HCT116 (cell line): Measurements from ENCODE around the gene AKT3. TPM values are rescaled to one million over a fixed set of nuclear protein-coding genes. Genes with fewer than 3 reads are reported as not detected.

Experiments
- ATAC-seq: fragments of 200-7000 bp; cut with Tn5 transposase; 2 replicates; pipeline ENCODE4 v1.9.1; 2020; ENCODE audit warnings: mild to moderate bottlenecking, moderate library complexity
- BruUV-seq: library from RNA; stranded (reverse); fragments of 400-500 nt; replicated peaks from 2 replicates; lab custom pipeline; 2021; lab: Mats Ljungman, UMichigan
- CTCF ChIA-PET: fragments of 300-600 bp; sonication (Branson Sonifier 250); formaldehyde crosslinking; loops from one replicate; lab custom pipeline; 2021; ENCODE audit warnings: antibody characterized with exemption; lab: Charles Lee
- POLR2A ChIA-PET: fragments of 300-600, 350-600 bp; sonication (Branson Sonifier 250); formaldehyde crosslinking; loops from one replicate; lab custom pipeline; 2021; ENCODE audit warnings: antibody characterized with exemption; lab: Charles Lee
- RAD21 ChIA-PET, 2 experiments: fragments of 300-600 bp; sonication (Branson Sonifier 250); formaldehyde crosslinking; loops; one replicate each; lab custom pipeline; 2023; ENCODE audit warnings: low total read pairs in 2 of 2; ENCODE audit not compliant: uncharacterized antibody in 2 of 2, unreplicated experiment in 2 of 2, low non-redundant PET in 1 of 2; lab: Charles Lee
- DNase-seq: peaks from one replicate; pipeline ENCODE4 v3.0.0-alpha.2; 2010; ENCODE audit warnings: low read depth, low spot score
- H2AFZ ChIP-seq: fragments of 200-600 bp; shearing (Covaris generic), sonication (generic); 2 replicates; pipeline ENCODE4 v1.6.1; 2017; ENCODE audit warnings: low read depth, mixed run types, mixed read lengths, antibody characterized with exemption, low read length; ENCODE audit not compliant: poor library complexity, severe bottlenecking
- H3K27ac ChIP-seq: 2 replicates; pipeline ENCODE4 v1.5.1; 2012; ENCODE audit warnings: low read depth, low read length
- H3K27me3 ChIP-seq: fragments of 200-600 bp; sonication (generic); 2 replicates; pipeline ENCODE4 v1.6.1; 2016; ENCODE audit warnings: mixed run types, low read length, mixed read lengths; ENCODE audit not compliant: insufficient read depth
- H3K36me3 ChIP-seq, 2 experiments: fragments of 200-500 bp in 1 of 2; fragments of 200-600 bp in 1 of 2; sonication (Bioruptor generic) in 1 of 2; sonication (generic) in 1 of 2; 2 replicates each; pipeline versions ENCODE4 v1.5.1 to v1.6.1; 2014 to 2016; ENCODE audit warnings: low read length in 2 of 2, inconsistent platforms in 1 of 2, mixed read lengths in 1 of 2, mixed run types in 1 of 2; ENCODE audit not compliant: insufficient read depth in 2 of 2, control insufficient read depth in 1 of 2
- H3K4me1 ChIP-seq, 2 experiments: fragments of 200-600 bp in 1 of 2; sonication (generic) in 1 of 2; 2 replicates each; pipeline versions ENCODE4 v1.5.1 to v1.6.1; 2012 to 2017; ENCODE audit warnings: low read length in 2 of 2, inconsistent platforms in 1 of 2, mild to moderate bottlenecking in 1 of 2, mixed read lengths in 1 of 2, mixed run types in 1 of 2, moderate library complexity in 1 of 2; ENCODE audit not compliant: insufficient read depth in 2 of 2, control insufficient read depth in 1 of 2
- H3K4me2 ChIP-seq: fragments of 200-600 bp; sonication (generic); 2 replicates; pipeline ENCODE4 v1.6.1; 2017; ENCODE audit warnings: mixed run types, low read length, mixed read lengths
- H3K4me3 ChIP-seq, 2 experiments: fragments of 200-600 bp in 1 of 2; sonication (generic) in 1 of 2; replicated peaks in 1 of 2; 2 replicates each; pipeline ENCODE4 v1.5.1; 2011 to 2016; ENCODE audit warnings: low read length in 2 of 2, control low read depth in 1 of 2, low read depth in 1 of 2, mild to moderate bottlenecking in 1 of 2, mixed read lengths in 1 of 2, mixed run types in 1 of 2
- H3K79me2 ChIP-seq: fragments of 200-600 bp; sonication (generic); 2 replicates; pipeline ENCODE4 v1.6.1; 2017; ENCODE audit warnings: mild to moderate bottlenecking, mixed run types, low read length, moderate library complexity, mixed read lengths; ENCODE audit not compliant: insufficient read depth
- H3K9ac ChIP-seq: fragments of 200-600 bp; sonication (generic); 2 replicates; pipeline ENCODE4 v1.6.1; 2016; ENCODE audit warnings: low read length, mixed read lengths
- H3K9me2 ChIP-seq: fragments of 200-600 bp; sonication (generic), shearing (Covaris generic); 2 replicates; pipeline ENCODE4 v1.6.1; 2017; ENCODE audit warnings: mixed run types, mild to moderate bottlenecking, moderate library complexity; ENCODE audit not compliant: insufficient read depth
- H3K9me3 ChIP-seq, 2 experiments: fragments of 200-500 bp in 1 of 2; fragments of 200-600 bp in 1 of 2; sonication (Bioruptor generic) in 1 of 2; sonication (generic) in 1 of 2; 2 replicates each; pipeline ENCODE4 v1.6.1; 2014 to 2017; ENCODE audit warnings: low read length in 2 of 2, mixed read lengths in 2 of 2, inconsistent platforms in 1 of 2, low read depth in 1 of 2, mild to moderate bottlenecking in 1 of 2, mixed run types in 1 of 2, moderate library complexity in 1 of 2; ENCODE audit not compliant: control insufficient read depth in 1 of 2, insufficient read depth in 1 of 2
- H4K20me1 ChIP-seq: fragments of 200-600 bp; sonication (generic), shearing (Covaris generic); 2 replicates; pipeline ENCODE4 v1.6.1; 2017; ENCODE audit warnings: mixed run types, mild to moderate bottlenecking, moderate library complexity; ENCODE audit not compliant: insufficient read depth
- CBX3 ChIP-seq: IDR thresholded peaks from 2 replicates; pipeline ENCODE4 v1.6.1; 2012; ENCODE audit warnings: low read depth
- EGR1 ChIP-seq: IDR thresholded peaks from 2 replicates; pipeline ENCODE4 v1.6.1; 2012; ENCODE audit warnings: low read depth
- EZH2phosphoT487 ChIP-seq: fragments of 200-600 bp; IDR thresholded peaks from 2 replicates; pipeline ENCODE4 v1.6.1; 2018; ENCODE audit warnings: antibody characterized with exemption, borderline replicate concordance
- POLR2A ChIP-seq: IDR thresholded peaks from 2 replicates; pipeline ENCODE4 v1.7.0; 2011; ENCODE audit warnings: borderline replicate concordance; ENCODE audit not compliant: insufficient read depth, insufficient read length; ENCODE audit errors: extremely low read depth
- POLR2AphosphoS5 ChIP-seq: IDR thresholded peaks from 2 replicates; pipeline ENCODE4 v1.6.1; 2011; ENCODE audit warnings: mild to moderate bottlenecking, low read depth, low read length, moderate library complexity
- RAD21 ChIP-seq: IDR thresholded peaks from 2 replicates; pipeline ENCODE4 v1.6.1; 2012; ENCODE audit warnings: low read depth, mild to moderate bottlenecking
- REST ChIP-seq: IDR thresholded peaks from 2 replicates; pipeline ENCODE4 v1.6.1; 2012; ENCODE audit warnings: low read depth
- SIN3A ChIP-seq: IDR thresholded peaks from 2 replicates; pipeline ENCODE4 v1.6.1; 2012; ENCODE audit warnings: low read depth
- SP1 ChIP-seq: IDR thresholded peaks from 2 replicates; pipeline ENCODE4 v1.6.1; 2012; ENCODE audit warnings: low read depth
- SRF ChIP-seq: IDR thresholded peaks from 2 replicates; pipeline ENCODE4 v1.6.1; 2012; ENCODE audit warnings: low read depth
- ZBTB33 ChIP-seq: IDR thresholded peaks from 2 replicates; pipeline ENCODE4 v1.6.1; 2011; ENCODE audit warnings: mild to moderate bottlenecking, low read length, moderate library complexity; ENCODE audit not compliant: insufficient replicate concordance; ENCODE audit errors: extremely low read depth
- intact Hi-C: fragments of 100-400 bp; cut with micrococcal nuclease; formaldehyde crosslinking; loops from 2 replicates; pipeline ENCODE4 v1.10.0; 2022
- total RNA-seq: library from RNA; stranded (reverse); gene quantifications from one replicate; pipeline ENCODE4 v1.2.1, GENCODE V29; 2021; ENCODE audit not compliant: unreplicated experiment

Gene AKT3
- total RNA-seq, 1 experiment from 2014 or later, result 0.49 TPM

- no peaks in the 10 kb centered on the region for H3K9me2 ChIP-seq
- intact Hi-C loops, result no loop called here
- BruUV-seq, result no TSS peak
- H3K79me2 ChIP-seq, result no peaks in the 10 kb centered on the region
- H3K9me3 ChIP-seq, result no peaks in the 10 kb centered on the region
- DNase-seq (no peak), ATAC-seq (0 out of 2 replicates have a peak, but pooled peaks have one; percentile 42)
- ChIA-PET CTCF (no interaction called here), RAD21 (no interaction called here), POLR2A (no interaction called here)
- TF ChIP-seq SRF, result no peak
- no peak for TF ChIP-seq EGR1
- no peak for TF ChIP-seq EZH2phosphoT487
- no peak for TF ChIP-seq RAD21
- TF ChIP-seq CBX3, result no peak
- no peak for TF ChIP-seq POLR2A
- TF ChIP-seq REST, result no peak
- TF ChIP-seq POLR2AphosphoS5, result no peak
- no peak for TF ChIP-seq ZBTB33
- TF ChIP-seq SIN3A, result no peak
- TF ChIP-seq SP1, result no peak
- H3K4me2 ChIP-seq, result no peak overlapping the region
- no peaks in the 10 kb centered on the region for H4K20me1 ChIP-seq
- peaks cover 5% of the 10 kb centered on the region; the same call in 1 of the 2 replicates for H3K27me3 ChIP-seq
- no peak overlapping the region for H3K27ac ChIP-seq
- no peak overlapping the region for H3K4me3 ChIP-seq
- no peaks in the 10 kb centered on the region for H3K36me3 ChIP-seq
- no peak overlapping the region for H3K9ac ChIP-seq
- H3K4me1 ChIP-seq, result no peaks in the 10 kb centered on the region
- no peak overlapping the region for H2AFZ ChIP-seq
These were observed 336.1 kb downstream of the AKT3 start for GRCh38 chr1:243513726-243514491.
